Choroid plexus epithelial cell (primary cell): ENCODE results near the gene TMEM86B.

ENCODE experiments used
- DNase-seq: peaks from one replicate; pipeline ENCODE4 v3.0.0-alpha.2; 2010; ENCODE audit warnings: low read depth
- H3K4me3 ChIP-seq: 2 replicates; pipeline ENCODE4 v1.5.1; 2011; ENCODE audit warnings: low read depth, mild to moderate bottlenecking, control low read depth, low read length, moderate library complexity
- CTCF ChIP-seq: conservative IDR thresholded peaks from 2 replicates; pipeline ENCODE4 v1.5.1; 2011; ENCODE audit warnings: low read depth, mild to moderate bottlenecking, control low read depth, inconsistent platforms, low read length, moderate library complexity

Gene TMEM86B

GRCh38 chr19:55228403-55229031, at the start of gene TMEM86B:
TMEM86B (minus strand) TSS chr19:55228763; CDS start chr19:55228741, 22 bp downstream.
- DNase-seq: no peak
- TF ChIP-seq CTCF: no peak
- H3K4me3 ChIP-seq: no peak within 1 kb of the TSS

- DNase-seq: no peak
- no peak for TF ChIP-seq CTCF
- no peak overlapping the region for H3K4me3 ChIP-seq
Measured at GRCh38 chr19:55277494-55277893, 48.9 kb upstream of the TMEM86B start.

GRCh38 chr19:55276720-55277430, 48.3 kb upstream of the TMEM86B start:
- H3K4me3 ChIP-seq: no peak overlapping the region
- no peak for TF ChIP-seq CTCF
- no peak for DNase-seq

GRCh38 chr19:55275851-55276719, 47.5 kb upstream of the TMEM86B start:
- DNase-seq: no peak
- TF ChIP-seq CTCF: no peak
- H3K4me3 ChIP-seq: no peak overlapping the region

- TF ChIP-seq CTCF: no peak
- no peak for DNase-seq
- H3K4me3 ChIP-seq: no peak overlapping the region
Measured at GRCh38 chr19:55273978-55274707, 45.6 kb upstream of the TMEM86B start.

GRCh38 chr19:55272142-55272541, 43.6 kb upstream of the TMEM86B start:
- no peak for TF ChIP-seq CTCF
- no peak overlapping the region for H3K4me3 ChIP-seq
- DNase-seq: no peak
